HepG2 (cell line): ENCODE results near the gene FRMD4A. TPM values are rescaled to one million over a fixed set of nuclear protein-coding genes. Genes with fewer than 3 reads are reported as not detected.
A peak's percentile ranks its signal among the peaks of the same experiment; 100 is the strongest.

Experiments
- ATAC-seq: fragments of 200-7000 bp; cut with Tn5 transposase; 3 replicates; pipeline ENCODE4 v1.9.1; 2020; ENCODE audit warnings: mild to moderate bottlenecking, moderate library complexity
- BruUV-seq: library from RNA; stranded (reverse); fragments of 400-500 nt; replicated peaks from 2 replicates; lab custom pipeline; 2021; lab: Mats Ljungman, UMichigan
- CTCF ChIA-PET: fragments of 300-600 bp; formaldehyde crosslinking; extraction: SDS; loops from one replicate; lab custom pipeline; 2021; ENCODE audit warnings: low total read pairs, inconsistent platforms, low intra/inter-chr PET ratio; lab: Yijun Ruan, JAX
- POLR2A ChIA-PET: fragments of 350-600 bp; sonication (Branson Sonifier 250); formaldehyde crosslinking; loops from one replicate; lab custom pipeline; 2020; ENCODE audit warnings: antibody characterized with exemption, inconsistent platforms; lab: Yijun Ruan, JAX
- DNase-seq: peaks from one replicate; pipeline ENCODE4 v3.0.0-alpha.2; 2015; ENCODE audit warnings: low spot score
- FAIRE-seq: peaks from 3 replicates; lab custom pipeline; 2011; peaks lifted over from hg19 to GRCh38; lab: Jason Lieb, UNC
- H2AFZ ChIP-seq: one replicate; pipeline ENCODE4 v1.6.1; 2011; ENCODE audit warnings: low read length, inconsistent platforms
- H3K27ac ChIP-seq: fragments of 300-600 bp; 3 replicates; pipeline ENCODE4 v1.8.0; 2011; ENCODE audit warnings: mixed run types, mild to moderate bottlenecking, mixed read lengths, low read length, inconsistent platforms; ENCODE audit not compliant: insufficient read depth; ENCODE audit errors: extremely low read length
- H3K27me3 ChIP-seq, 2 experiments: fragments of 200-600 bp in 1 of 2; 2 replicates in 1 of 2; 3 replicates in 1 of 2; pipeline versions ENCODE4 v1.6.0 to v1.8.0; 2011; ENCODE audit warnings: low read length in 2 of 2, mild to moderate bottlenecking in 2 of 2, moderate library complexity in 2 of 2, inconsistent platforms in 1 of 2; ENCODE audit not compliant: insufficient read depth in 2 of 2, control insufficient read depth in 1 of 2
- H3K36me3 ChIP-seq, 2 experiments: fragments of 200-600 bp in 1 of 2; replicated peaks in 1 of 2; 2 replicates in 1 of 2; 3 replicates in 1 of 2; pipeline versions ENCODE4 v1.5.1 to v1.8.0; 2011; ENCODE audit warnings: low read length in 2 of 2, inconsistent platforms in 1 of 2; ENCODE audit not compliant: insufficient read depth in 2 of 2, control insufficient read depth in 1 of 2
- H3K4me1 ChIP-seq: 2 replicates; pipeline ENCODE4 v1.5.1; 2012; ENCODE audit warnings: low read length, inconsistent platforms; ENCODE audit not compliant: insufficient read depth
- H3K4me2 ChIP-seq: 2 replicates; pipeline ENCODE4 v1.6.0; 2011; ENCODE audit warnings: low read depth, low read length, inconsistent platforms
- H3K4me3 ChIP-seq, 3 experiments: fragments of 200-600 bp in 1 of 3; sonication (generic), shearing (Covaris generic) in 1 of 3; replicated peaks in 1 of 3; 2 replicates each; pipeline ENCODE4 v1.5.1; 2011 to 2016; ENCODE audit warnings: low read length in 3 of 3, inconsistent platforms in 2 of 3, low read depth in 2 of 3, mild to moderate bottlenecking in 2 of 3, control low read depth in 1 of 3, mixed read lengths in 1 of 3; ENCODE audit not compliant: insufficient read depth in 1 of 3
- H3K79me2 ChIP-seq: one replicate; pipeline ENCODE4 v1.6.1; 2011; ENCODE audit warnings: low read length, inconsistent platforms; ENCODE audit not compliant: insufficient read depth
- H3K9ac ChIP-seq: 2 replicates; pipeline ENCODE4 v1.6.0; 2011; ENCODE audit warnings: mild to moderate bottlenecking, low read depth, low read length, inconsistent platforms; ENCODE audit not compliant: insufficient read depth
- H3K9me3 ChIP-seq: 2 replicates; pipeline ENCODE4 v1.5.1; 2012; ENCODE audit warnings: mild to moderate bottlenecking, low read length
- H4K20me1 ChIP-seq: 2 replicates; pipeline ENCODE4 v1.6.0; 2011; ENCODE audit warnings: inconsistent platforms, mild to moderate bottlenecking, low read length, moderate library complexity; ENCODE audit not compliant: insufficient read depth
- CTCF ChIP-seq: sonication (generic); formaldehyde crosslinking; IDR thresholded peaks from 2 replicates; pipeline ENCODE4 v1.5.0; 2020; ENCODE audit warnings: mild to moderate bottlenecking, missing genetic modification reagents, moderate library complexity
- GATA4 ChIP-seq: sonication (generic); IDR thresholded peaks from 2 replicates; pipeline ENCODE4 v1.6.1; 2016; ENCODE audit warnings: antibody characterized with exemption, low read depth, borderline replicate concordance
- MED8 ChIP-seq: sonication (generic); formaldehyde crosslinking; IDR thresholded peaks from 2 replicates; pipeline ENCODE4 v1.8.1; 2023; ENCODE audit warnings: mild to moderate bottlenecking, missing genetic modification reagents; ENCODE audit not compliant: insufficient replicate concordance
- NFKB2 ChIP-seq: sonication (generic); formaldehyde crosslinking; IDR thresholded peaks from 2 replicates; pipeline ENCODE4 v1.4.0; 2020; ENCODE audit warnings: missing genetic modification reagents, borderline replicate concordance
- NFYC ChIP-seq: IDR thresholded peaks from 2 replicates; pipeline ENCODE4 v1.6.1; 2016; ENCODE audit warnings: missing genetic modification reagents, missing compliant biosample characterization
- SNRNP70 ChIP-seq: fragments of 200-400 bp; formaldehyde crosslinking; IDR thresholded peaks from 2 replicates; pipeline ENCODE4 v1.6.1; 2017; ENCODE audit warnings: mild to moderate bottlenecking, low read depth, low read length, moderate library complexity
- SP5 ChIP-seq: IDR thresholded peaks from 2 replicates; pipeline ENCODE4 v1.6.1; 2016; ENCODE audit warnings: low read depth, borderline replicate concordance
- TP53 ChIP-seq: sonication (generic); formaldehyde crosslinking; conservative IDR thresholded peaks from 2 replicates; pipeline ENCODE4 v1.4.0; 2020; ENCODE audit warnings: missing genetic modification reagents
- ZBTB2 ChIP-seq: sonication (generic); formaldehyde crosslinking; IDR thresholded peaks from 2 replicates; pipeline ENCODE4 v1.8.0; 2022; ENCODE audit warnings: low read depth, missing genetic modification reagents
- ZBTB25 ChIP-seq: IDR thresholded peaks from 2 replicates; pipeline ENCODE4 v1.6.1; 2018; ENCODE audit warnings: missing genetic modification reagents
- ZNF329 ChIP-seq: sonication (generic); formaldehyde crosslinking; IDR thresholded peaks from 2 replicates; pipeline ENCODE4 v1.9.0; 2021; ENCODE audit warnings: low read depth, mild to moderate bottlenecking, missing genetic modification reagents
- ZNF556 ChIP-seq: sonication (generic); formaldehyde crosslinking; IDR thresholded peaks from 2 replicates; pipeline ENCODE4 v1.4.0; 2020; ENCODE audit warnings: mild to moderate bottlenecking, missing genetic modification reagents, borderline replicate concordance
- ZSCAN25 ChIP-seq: sonication (generic); formaldehyde crosslinking; IDR thresholded peaks from 2 replicates; pipeline ENCODE4 v1.8.0; 2022; ENCODE audit warnings: mild to moderate bottlenecking, missing genetic modification reagents
- WGBS: methylation state at CpG from one replicate; pipeline ENCODE4 v1.1.6; 2017; ENCODE audit warnings: low lambda C conversion rate; 5-methylcytosine and 5-hydroxymethylcytosine counted together
- in situ Hi-C: cut with HindIII; loops from 2 replicates; pipeline ENCODE4 v1.10.0; 2017; ENCODE audit warnings: low pct_unique_long_range_greater_than_20kb; ENCODE audit not compliant: extremely low pct_ligation_motif_present
- intact Hi-C: fragments of 100-400 bp; cut with micrococcal nuclease; formaldehyde crosslinking; loops from one replicate; pipeline ENCODE4 v1.10.0; 2022; ENCODE audit not compliant: unreplicated experiment
- polyA plus RNA-seq, 8 experiments: library from polyadenylated mRNA; depleted of rRNA in 3 of 8; stranded (reverse) in 7 of 8; unstranded in 1 of 8; fragments of >200 nt; fragmentation: Illumina TruSeq in 4 of 8; extraction: Trizol in 4 of 8; gene quantifications; 2 replicates each; pipeline versions ENCODE4 v1.2.1 to v1.2.3, GENCODE V29; 2011 to 2016; ENCODE audit warnings: low read depth in 4 of 8, missing spikeins in 1 of 8, mixed read lengths in 1 of 8; ENCODE audit not compliant: insufficient read depth in 1 of 8
- total RNA-seq, 5 experiments: library from RNA; depleted of rRNA; stranded (reverse); fragments of >200 nt; fragmentation: Illumina TruSeq; extraction: Trizol; gene quantifications; 2 replicates each; pipeline ENCODE4 v1.2.3, GENCODE V29; 2016; ENCODE audit warnings: low read depth in 1 of 5

Gene FRMD4A
- total and polyA plus RNA-seq, 2 of the 13 experiments (the other 11 are each of a cell fraction or from before 2014, with no cell fraction given), result 0.09 to 0.26 TPM

- intact Hi-C loops, result no loop called here
- BruUV-seq, result no TSS peak
These were observed 129.8 kb downstream of the FRMD4A start for GRCh38 chr10:14200698-14201544.

More at GRCh38 chr10:14200698-14201544, 129.8 kb downstream of the FRMD4A start:
- Histone ChIP-seq H3K4me3 (no peak overlapping the region), H3K79me2 (no peaks in the 10 kb centered on the region), H3K27me3 (peaks cover 0 to 15% of the 10 kb centered on the region in 2 experiments; a peak in 1 of 5 replicates), H3K36me3 (no peaks in the 10 kb centered on the region), H3K4me1 (no peaks in the 10 kb centered on the region), H3K9me3 (no peaks in the 10 kb centered on the region), H3K4me2 (no peak overlapping the region), H3K9ac (no peak overlapping the region), H4K20me1 (no peaks in the 10 kb centered on the region), H3K27ac (no peak overlapping the region), H2AFZ (no peak overlapping the region)
- DNase-seq (no peak), FAIRE-seq (no peak), ATAC-seq (no peak)
- ChIA-PET CTCF (no interaction called here), POLR2A (interaction anchor here (1.9 kb wide), 1 partner anchor 15 kb away, joined by 6 read pairs; no protein-coding TSS in a partner anchor)
- 22% methylated on average over 15 of the region's 16 CpGs for WGBS
- TF ChIP-seq GATA4 (no peak), ZSCAN25 (CRISPR knock-in tag) (no peak), ZBTB25 (CRISPR knock-in tag) (no peak), ZNF556 (CRISPR knock-in tag) (no peak), ZBTB2 (CRISPR knock-in tag) (no peak), MED8 (no peak), TP53 (no peak), NFKB2 (CRISPR knock-in tag) (no peak), SNRNP70 (no peak), NFYC (CRISPR knock-in tag) (no peak), CTCF (CRISPR knock-in tag) (peak; percentile 33), SP5 (no peak), ZNF329 (CRISPR knock-in tag) (0 out of 2 replicates have a peak, but pooled peaks have one; percentile 78)
- in situ Hi-C loops, result no loop called here
